Esophagus squamous epithelium (tissue), 5 donors: ENCODE data around the gene FTCDNL1. TPM values are rescaled to one million over a fixed set of nuclear protein-coding genes. Genes with fewer than 3 reads are reported as not detected.

ENCODE experiments used
- DNase-seq: peaks from one replicate; lab custom pipeline; 2025; lab: John Stamatoyannopoulos, UW
- H3K27ac ChIP-seq, 4 donors: fragments of 200-600 bp; sonication (generic); one replicate each; pipeline ENCODE4 v1.5.1; 2016 to 2019; ENCODE audit warnings: mild to moderate bottlenecking in 1 of 4
- H3K27me3 ChIP-seq, 4 donors: fragments of 200-600 bp; sonication (generic); 1 replicate in 3 of 4; 2 replicates in 1 of 4; pipeline versions ENCODE4 v1.5.1 to v1.6.0; 2017 to 2021; ENCODE audit warnings: antibody characterized with exemption in 1 of 4
- H3K36me3 ChIP-seq, 3 donors: fragments of 200-600 bp; sonication (generic); one replicate each; pipeline ENCODE4 v1.5.1; 2016 to 2019
- H3K4me1 ChIP-seq, 3 donors: fragments of 200-600 bp; sonication (generic); one replicate each; pipeline ENCODE4 v1.5.1; 2017 to 2019
- H3K4me3 ChIP-seq, 4 donors: fragments of 200-600 bp; sonication (generic); 1 replicate in 3 of 4; 2 replicates in 1 of 4; pipeline ENCODE4 v1.5.1; 2016 to 2019; ENCODE audit warnings: mild to moderate bottlenecking in 2 of 4, moderate library complexity in 1 of 4
- H3K9me3 ChIP-seq, 3 donors: fragments of 200-600 bp; sonication (generic); one replicate each; pipeline ENCODE4 v1.5.1; 2016 to 2019
- POLR2A ChIP-seq, 4 donors: fragments of 450-650 bp; IDR thresholded peaks; one replicate each; pipeline ENCODE4 v1.6.1; 2017; ENCODE audit warnings: antibody characterized with exemption in 4 of 4, mild to moderate bottlenecking in 4 of 4, moderate library complexity in 3 of 4
- WGBS, 2 donors: methylation state at CpG; one replicate each; pipeline ENCODE4 v1.1.5; 2018; 5-methylcytosine and 5-hydroxymethylcytosine counted together
- intact Hi-C: fragments of 100-400 bp; cut with DNase I; formaldehyde crosslinking; loops from one replicate; pipeline ENCODE4 v1.15.0; 2022
- total RNA-seq, 4 donors: library from RNA; depleted of rRNA; stranded (reverse); fragments of >200 nt; gene quantifications; one replicate each; pipeline ENCODE4 v1.1.0, GENCODE V29; 2016
- TF ChIP-seq, protein P1 (sequence below), 6 experiments: fragments of 450-650 bp in 4 of 6; fragments of 200-600 bp in 2 of 6; sonication (generic) in 2 of 6; IDR thresholded peaks; one replicate each; pipeline ENCODE4 v1.5.1; 2016 to 2019; ENCODE audit warnings: antibody characterized with exemption in 6 of 6, mild to moderate bottlenecking in 4 of 6, moderate library complexity in 4 of 6
- donor health status: DM: yes; HTN: yes; CAD: no.

Gene FTCDNL1
- total RNA-seq, 4 donors from 2014 or later = 1.3 to 5.0 (median 2.6) TPM

DNA sequence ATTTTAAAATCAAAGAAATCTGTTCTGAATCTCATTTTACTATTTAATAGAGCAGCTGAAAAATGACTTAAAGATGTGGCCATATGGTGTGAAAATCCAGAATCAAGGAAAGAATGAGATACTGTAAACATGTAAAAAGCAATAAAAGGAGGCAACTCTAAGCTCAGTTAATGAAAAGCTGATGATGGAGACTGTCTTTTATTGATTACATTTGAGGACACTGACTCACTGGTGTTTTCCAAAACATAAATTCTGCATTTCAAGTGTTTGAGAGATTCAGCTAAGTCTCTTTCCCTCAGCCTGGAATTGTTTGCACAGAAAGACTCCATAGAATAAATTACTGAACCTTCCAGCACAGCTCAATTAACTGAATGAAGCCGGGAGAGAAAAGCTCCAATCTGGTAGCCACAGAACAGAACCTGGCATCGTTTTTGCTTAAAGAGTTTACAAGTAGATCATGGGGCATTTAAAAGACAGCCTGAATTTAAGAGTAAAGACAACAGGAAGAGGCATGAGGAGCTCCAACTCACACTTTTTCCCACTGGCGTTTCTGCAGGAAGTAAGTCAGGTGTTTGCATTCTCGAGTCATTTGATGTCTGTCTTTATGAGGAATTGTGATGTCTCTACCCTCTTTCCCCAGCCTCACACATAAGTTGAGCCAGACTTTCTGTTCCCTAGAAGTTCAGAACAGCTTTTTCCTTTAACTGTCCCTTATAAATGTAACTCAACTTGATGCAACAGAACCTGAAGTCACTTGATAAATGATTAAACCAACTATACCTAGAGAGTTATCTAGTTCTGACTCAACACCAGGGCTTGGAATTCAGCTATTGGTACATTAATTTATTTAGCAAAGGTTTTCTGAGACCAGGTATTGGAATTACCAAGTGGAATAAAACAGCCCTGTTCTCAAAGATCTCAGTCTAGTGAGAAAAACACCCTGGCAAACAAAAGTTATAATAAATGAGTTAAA, 53.3 kb downstream of the FTCDNL1 start:
- intact Hi-C loops = no loop called here
- Histone ChIP-seq H3K4me1 (peaks cover 0 to 12% (median 0%) of the 10 kb centered on the region in 3 donors), H3K27ac (no peak overlapping the region), H3K9me3 (no peaks in the 10 kb centered on the region), H3K27me3 (no peaks in the 10 kb centered on the region), H3K36me3 (no peaks in the 10 kb centered on the region), H3K4me3 (no peak overlapping the region)
- DNase-seq = no peak
- TF ChIP-seq, protein P1, sequence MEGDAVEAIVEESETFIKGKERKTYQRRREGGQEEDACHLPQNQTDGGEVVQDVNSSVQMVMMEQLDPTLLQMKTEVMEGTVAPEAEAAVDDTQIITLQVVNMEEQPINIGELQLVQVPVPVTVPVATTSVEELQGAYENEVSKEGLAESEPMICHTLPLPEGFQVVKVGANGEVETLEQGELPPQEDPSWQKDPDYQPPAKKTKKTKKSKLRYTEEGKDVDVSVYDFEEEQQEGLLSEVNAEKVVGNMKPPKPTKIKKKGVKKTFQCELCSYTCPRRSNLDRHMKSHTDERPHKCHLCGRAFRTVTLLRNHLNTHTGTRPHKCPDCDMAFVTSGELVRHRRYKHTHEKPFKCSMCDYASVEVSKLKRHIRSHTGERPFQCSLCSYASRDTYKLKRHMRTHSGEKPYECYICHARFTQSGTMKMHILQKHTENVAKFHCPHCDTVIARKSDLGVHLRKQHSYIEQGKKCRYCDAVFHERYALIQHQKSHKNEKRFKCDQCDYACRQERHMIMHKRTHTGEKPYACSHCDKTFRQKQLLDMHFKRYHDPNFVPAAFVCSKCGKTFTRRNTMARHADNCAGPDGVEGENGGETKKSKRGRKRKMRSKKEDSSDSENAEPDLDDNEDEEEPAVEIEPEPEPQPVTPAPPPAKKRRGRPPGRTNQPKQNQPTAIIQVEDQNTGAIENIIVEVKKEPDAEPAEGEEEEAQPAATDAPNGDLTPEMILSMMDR (IDR thresholded peaks at IDR 0.05) = no peak
- TF ChIP-seq POLR2A (IDR thresholded peaks at IDR 0.05) = no peak
- WGBS, 2 donors = 39 to 54% methylated on average over 4 of the region's 4 CpGs

DNA sequence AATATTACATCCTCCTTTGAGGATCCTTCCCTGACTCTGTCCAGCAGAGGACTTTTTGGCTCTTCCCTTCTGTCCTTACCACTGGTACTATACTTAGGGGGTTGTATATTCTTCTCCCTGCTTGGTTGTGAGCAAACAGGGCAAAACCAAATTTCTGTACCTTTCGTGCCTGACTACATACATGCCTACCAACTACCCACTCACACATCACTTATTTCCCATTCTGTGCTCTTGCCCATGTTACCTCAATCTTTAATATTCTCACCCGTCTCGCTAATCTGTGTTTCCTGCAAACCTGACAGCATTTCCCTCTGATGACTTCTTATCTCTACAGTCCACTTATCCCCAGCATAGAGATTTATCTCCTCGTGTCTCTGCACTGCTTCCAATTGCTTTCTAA, 58.6 kb downstream of the FTCDNL1 start:
- H3K27me3 ChIP-seq = no peaks in the 10 kb centered on the region
- DNase-seq = no peak
- intact Hi-C loops = no loop called here
- TF ChIP-seq, protein P1 (IDR thresholded peaks at IDR 0.05) = no peak
- no peak for TF ChIP-seq POLR2A (IDR thresholded peaks at IDR 0.05)
- WGBS, 2 donors = 69 to 75% methylated on average over 4 of the region's 4 CpGs
- H3K9me3 ChIP-seq = no peaks in the 10 kb centered on the region
- no peak overlapping the region for H3K27ac ChIP-seq
- no peaks in the 10 kb centered on the region for H3K4me1 ChIP-seq
- no peaks in the 10 kb centered on the region for H3K36me3 ChIP-seq
- no peak overlapping the region for H3K4me3 ChIP-seq

DNA sequence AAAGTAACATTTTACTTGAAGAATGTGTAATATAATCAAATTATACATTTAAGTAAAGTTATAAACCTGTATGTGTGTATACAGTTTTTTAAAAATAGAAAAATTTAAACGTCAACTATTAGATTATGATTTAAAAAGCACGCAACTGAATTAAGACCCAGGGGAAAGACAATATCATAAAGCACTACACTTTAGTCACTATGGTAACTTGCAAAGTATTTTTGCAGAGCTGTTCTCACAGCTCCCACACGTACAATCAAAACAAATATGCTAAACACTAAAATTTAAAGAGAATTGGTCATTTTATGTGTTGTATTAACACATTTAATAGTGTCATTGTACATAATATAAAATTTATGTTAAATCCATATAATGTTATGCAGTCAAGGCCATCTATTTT, 59.7 kb downstream of the FTCDNL1 start:
- intact Hi-C loops = no loop called here
- Histone ChIP-seq H3K4me1 (no peaks in the 10 kb centered on the region), H3K27ac (no peak overlapping the region), H3K9me3 (no peaks in the 10 kb centered on the region), H3K27me3 (no peaks in the 10 kb centered on the region), H3K36me3 (no peaks in the 10 kb centered on the region), H3K4me3 (no peak overlapping the region)
- WGBS, 2 donors = 64 to 66% methylated on average over 3 of the region's 3 CpGs
- no peak for DNase-seq
- no peak for TF ChIP-seq POLR2A (IDR thresholded peaks at IDR 0.05)
- TF ChIP-seq, protein P1 (IDR thresholded peaks at IDR 0.05) = no peak

DNA sequence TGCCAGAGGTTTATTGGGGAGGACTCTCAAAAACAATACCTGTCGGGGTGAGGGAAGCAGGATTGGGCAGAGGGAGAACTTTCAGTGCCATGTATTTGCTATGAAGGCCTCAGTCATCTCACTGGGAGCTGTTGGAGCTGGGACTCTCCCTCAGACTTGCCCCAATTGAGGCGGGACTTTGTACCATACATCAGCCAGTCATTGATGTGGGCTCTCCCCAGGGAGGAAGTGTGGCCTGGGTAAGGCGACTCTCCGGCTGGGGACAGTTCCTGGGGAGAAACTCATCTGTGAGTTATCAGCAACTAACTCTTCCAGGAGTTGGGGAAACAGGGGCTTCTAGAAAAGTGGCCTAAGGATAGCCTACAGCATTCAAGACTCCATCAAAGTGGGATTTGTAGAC, 66.5 kb downstream of the FTCDNL1 start:
- H3K36me3 ChIP-seq = no peaks in the 10 kb centered on the region
- no peak overlapping the region for H3K4me3 ChIP-seq
- DNase-seq = no peak
- intact Hi-C loops = no loop called here
- H3K27ac ChIP-seq = no peak overlapping the region
- H3K4me1 ChIP-seq = no peaks in the 10 kb centered on the region
- no peaks in the 10 kb centered on the region for H3K9me3 ChIP-seq
- TF ChIP-seq, protein P1 (IDR thresholded peaks at IDR 0.05) = no peak
- TF ChIP-seq POLR2A (IDR thresholded peaks at IDR 0.05) = no peak
- no peaks in the 10 kb centered on the region for H3K27me3 ChIP-seq
- WGBS, 2 donors = 71 to 73% methylated on average over 2 to 4 of the region's 4 CpGs

DNA sequence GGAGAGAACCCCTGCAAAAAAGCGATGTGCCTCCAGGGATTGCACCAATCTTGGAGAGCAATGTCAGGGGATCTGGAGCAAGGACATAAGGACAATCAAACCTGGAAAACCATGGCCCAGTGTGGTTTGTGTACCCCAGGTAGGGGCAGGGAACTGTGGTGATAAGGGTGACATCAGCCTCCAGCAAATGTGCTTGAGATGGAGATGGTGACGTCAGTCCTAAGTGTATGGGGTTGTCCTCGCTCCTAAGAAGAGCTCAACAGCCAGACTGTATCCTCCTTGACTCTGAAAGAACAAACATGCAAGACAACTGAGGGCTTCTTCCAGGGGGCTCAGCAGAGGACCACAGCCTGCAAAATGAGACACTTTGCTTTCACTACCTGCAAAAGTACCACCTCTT, 71.4 kb downstream of the FTCDNL1 start:
- Histone ChIP-seq H3K36me3 (no peaks in the 10 kb centered on the region), H3K27me3 (no peaks in the 10 kb centered on the region), H3K9me3 (no peaks in the 10 kb centered on the region), H3K4me1 (no peaks in the 10 kb centered on the region), H3K4me3 (no peak overlapping the region), H3K27ac (no peak overlapping the region)
- 83 to 96% methylated on average over 3 of the region's 3 CpGs for WGBS, 2 donors
- DNase-seq = no peak
- no peak for TF ChIP-seq POLR2A (IDR thresholded peaks at IDR 0.05)
- TF ChIP-seq, protein P1 (IDR thresholded peaks at IDR 0.05) = no peak
- intact Hi-C loops = no loop called here
